ENCODE data around the gene KCTD4. TPM values are rescaled to one million over a fixed set of nuclear protein-coding genes. Genes with fewer than 3 reads are reported as not detected.

KCTD4 gene
- total RNA-seq, 1 donor from 2014 or later: not detected

DNA sequence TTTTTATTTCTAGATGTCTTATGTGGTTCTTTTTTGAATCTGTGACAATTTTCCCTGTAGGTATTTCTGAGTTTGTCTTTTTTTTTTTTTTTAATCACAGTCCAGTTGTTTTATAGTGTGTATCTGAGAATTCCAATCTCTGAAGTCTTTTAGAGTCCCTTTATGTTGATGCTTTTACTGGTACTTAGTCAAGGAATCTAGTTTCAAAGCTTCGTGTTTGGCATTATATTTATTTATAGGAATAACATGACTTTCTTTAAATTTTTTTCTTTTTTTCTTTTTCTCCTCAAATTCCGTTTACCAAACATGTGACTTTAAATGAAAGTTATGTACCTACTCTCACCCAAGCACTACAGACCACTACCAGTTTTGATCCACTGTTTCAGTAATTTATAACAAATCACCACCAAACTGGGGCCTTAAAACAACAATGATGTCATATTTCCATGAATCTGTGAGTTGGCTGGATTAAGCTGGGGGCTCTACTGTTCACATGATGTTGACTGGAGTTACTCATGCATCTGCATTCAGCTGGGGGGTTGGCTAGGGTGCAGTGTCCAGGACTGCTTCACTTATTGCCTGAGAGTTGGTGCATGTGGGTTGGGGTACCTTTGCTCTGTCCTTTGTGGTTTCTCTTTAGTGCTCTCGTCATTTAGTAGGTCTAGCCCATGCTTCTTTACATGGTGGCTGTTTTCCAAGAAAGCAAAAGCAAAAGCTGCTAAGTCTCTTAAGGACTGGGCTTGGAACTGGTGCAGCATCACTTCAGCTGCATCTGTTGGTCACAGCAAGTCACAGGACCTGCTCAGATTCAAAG is 22.3 kb downstream of the KCTD4 start:
- DNase-seq (ENCODE audit: low read depth in 2 of 2): peak; percentile 43 to 53

- no peak for DNase-seq (ENCODE audit: low read depth in 2 of 2)
Measured at GRCh38 chr13:45174478-45174877, 26.4 kb downstream of the KCTD4 start.

- no peak for DNase-seq (ENCODE audit: low read depth in 2 of 2)
Measured at GRCh38 chr13:45168555-45168930, 32.3 kb downstream of the KCTD4 start.

DNA sequence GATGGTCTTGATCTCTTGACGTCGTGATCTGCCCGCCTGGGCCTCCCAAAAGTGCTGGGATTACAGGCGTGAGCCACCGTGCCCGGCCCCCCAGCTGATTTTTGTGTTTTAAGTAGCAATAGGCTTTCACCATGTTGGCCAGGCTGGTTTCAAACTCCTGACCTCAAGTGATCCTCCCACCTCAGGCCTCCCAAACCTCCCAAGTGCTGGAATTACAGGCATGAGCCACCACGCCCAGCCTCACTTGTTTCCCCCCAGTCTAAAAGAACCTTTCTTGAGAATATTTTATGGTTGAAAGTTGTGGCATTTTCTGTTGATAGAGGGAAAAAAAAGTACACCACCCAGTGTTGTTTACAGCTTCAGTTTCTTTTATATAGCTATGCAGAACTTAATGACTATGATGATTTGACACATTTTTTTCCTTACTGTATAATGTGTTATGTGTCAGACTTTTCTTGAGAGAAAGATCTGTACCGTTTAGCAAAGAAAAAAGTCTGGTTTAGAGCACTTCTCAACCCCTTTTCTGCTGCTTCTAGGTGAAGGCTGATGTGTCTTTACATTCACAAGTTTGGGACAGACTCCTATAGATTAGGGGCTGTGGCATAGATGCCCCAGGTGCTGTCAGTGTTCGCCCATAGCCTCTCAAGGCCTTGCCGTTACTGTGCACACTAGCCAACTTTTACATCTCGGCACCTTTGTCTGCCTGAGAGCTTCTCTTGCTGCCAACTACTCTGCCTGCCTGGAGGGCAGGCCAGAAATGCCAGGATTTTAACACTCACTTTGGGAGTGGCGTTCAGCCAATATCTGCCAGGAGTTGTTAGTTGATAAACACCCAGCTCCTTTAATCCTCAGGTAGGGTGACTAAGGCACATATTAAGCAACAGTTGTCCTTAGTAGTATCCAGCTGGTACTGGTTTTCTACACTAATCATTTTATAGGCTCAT is 33.0 kb downstream of the KCTD4 start:
- DNase-seq (ENCODE audit: low read depth in 2 of 2): no peak

GRCh38 chr13:45166858-45167257 is 34.0 kb downstream of the KCTD4 start:
- no peak for DNase-seq (ENCODE audit: low read depth in 2 of 2)

DNA sequence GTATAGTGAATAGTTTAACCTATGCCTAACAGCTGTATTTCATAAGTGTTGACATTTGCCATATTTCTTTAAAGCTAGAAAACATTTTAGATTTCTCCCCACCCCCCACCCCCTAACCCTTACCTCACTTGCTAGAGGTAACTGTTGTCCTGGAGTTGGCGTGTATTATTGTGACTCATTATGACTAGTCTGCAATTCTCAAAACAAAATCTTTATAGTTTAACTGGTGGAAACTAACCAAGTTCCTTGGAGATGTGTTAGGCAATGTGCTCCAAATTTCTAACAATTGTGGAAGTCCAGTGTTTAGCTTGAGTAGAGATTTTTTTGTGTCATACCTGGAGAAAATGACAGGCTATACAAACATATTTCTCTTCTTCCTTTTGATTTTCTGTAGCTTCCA is 38.0 kb downstream of the KCTD4 start:
- peak; percentile 40 to 88 for DNase-seq (ENCODE audit: low read depth in 2 of 2)

- DNase-seq (ENCODE audit: low read depth in 2 of 2): peak in 1 of 2 donors; percentile 49
Measured at GRCh38 chr13:45162194-45162593, 38.7 kb downstream of the KCTD4 start.

DNA sequence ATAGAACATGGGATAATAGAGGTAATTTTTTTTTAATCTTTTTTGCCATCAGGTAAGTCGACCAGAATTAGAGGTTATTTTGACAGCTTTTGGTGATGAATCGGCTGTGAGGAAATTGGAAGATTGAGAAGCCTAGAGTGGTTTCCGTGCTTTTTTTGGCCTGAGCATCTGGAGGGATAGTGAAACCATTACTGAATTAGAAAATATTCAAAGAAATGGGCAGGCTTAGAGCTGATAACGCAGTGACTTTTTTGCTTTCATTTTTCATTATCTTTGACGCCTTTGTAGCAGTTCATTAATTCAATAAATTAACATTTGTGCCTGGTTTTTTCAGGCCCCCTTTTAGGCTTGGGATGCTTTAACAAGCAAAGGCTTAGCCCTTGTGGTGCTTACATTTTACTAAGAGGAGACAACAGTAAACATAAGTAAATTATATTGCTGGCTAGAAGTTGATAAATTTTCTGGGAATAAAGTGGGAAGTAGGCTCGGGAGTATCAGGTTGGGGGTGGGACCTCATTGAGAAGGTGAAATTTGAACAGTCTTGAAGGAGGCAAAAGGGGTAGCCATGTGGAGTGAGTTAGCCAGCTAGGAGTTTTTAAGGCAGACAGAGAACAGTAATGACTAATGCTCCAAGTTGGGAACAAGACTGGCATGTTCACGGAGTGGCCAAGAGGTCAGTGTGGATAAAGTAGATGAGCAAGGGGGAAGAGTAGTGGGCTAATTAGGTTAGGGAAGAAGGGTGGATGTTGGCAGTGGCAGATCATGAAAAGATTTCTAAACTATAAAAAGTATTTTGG is 44.1 kb downstream of the KCTD4 start:
- DNase-seq (ENCODE audit: low read depth in 2 of 2): no peak

DNA sequence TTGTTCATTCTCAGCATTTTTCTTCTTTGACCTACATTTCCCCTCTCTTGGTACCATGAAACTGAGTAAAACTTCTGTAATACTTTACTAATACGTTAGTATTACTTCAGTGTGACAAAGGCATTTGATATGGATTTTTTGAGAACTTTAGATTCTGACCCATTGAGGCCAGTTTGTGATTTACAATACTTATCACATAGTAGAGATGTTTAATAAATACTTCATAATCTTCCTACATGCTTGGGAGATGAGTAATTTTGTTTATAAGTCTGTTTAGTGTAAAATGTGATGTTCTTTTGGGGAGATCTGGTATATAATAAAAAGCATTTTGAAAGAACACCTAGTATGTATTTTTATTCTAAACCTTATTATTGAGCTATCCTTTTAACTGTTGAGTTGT is 50.9 kb downstream of the KCTD4 start:
- no peak for DNase-seq (ENCODE audit: low read depth in 2 of 2)

DNA sequence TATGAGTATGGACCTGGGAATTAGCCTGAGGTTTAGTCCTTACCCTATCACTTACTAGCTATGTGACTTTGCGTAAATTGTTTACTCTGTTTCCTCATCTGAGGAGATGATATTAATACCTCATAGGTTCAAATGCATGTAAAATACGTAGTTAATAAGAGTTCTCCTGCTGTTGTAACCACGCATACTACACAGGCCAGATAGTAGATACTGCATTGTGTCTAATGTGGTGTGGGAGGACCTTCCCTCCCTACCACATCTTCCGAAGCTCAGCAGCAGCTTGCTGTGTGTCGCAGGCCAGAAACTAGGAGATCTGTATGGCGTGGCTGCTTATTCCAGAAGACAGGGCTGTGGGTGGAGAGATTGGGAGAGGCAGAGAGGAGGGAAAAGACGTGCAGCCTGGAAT is 57.5 kb downstream of the KCTD4 start:
- no peak for DNase-seq (ENCODE audit: low read depth in 2 of 2)

Other genes with a start within 250 kb of the KCTD4 start
- gene NUFIP1, start 211.6 kb downstream of the KCTD4 start, total RNA-seq: 1.1 and 1.6 TPM in 2 replicates
- 13.7 and 25.0 TPM in 2 replicates for gene GPALPP1, start 211.5 kb downstream of the KCTD4 start, total RNA-seq
- gene GTF2F2, start 80.5 kb downstream of the KCTD4 start, total RNA-seq: 13.9 and 14.5 TPM in 2 replicates
- 1,418 and 2,740 TPM in 2 replicates for gene TPT1, start 140.1 kb upstream of the KCTD4 start, total RNA-seq
- gene SLC25A30, start 217.3 kb upstream of the KCTD4 start, total RNA-seq: 9.2 and 10.7 TPM in 2 replicates